Neural progenitor cell (in vitro differentiated cells): ENCODE measurements around the gene INTS11. TPM values are rescaled to one million over a fixed set of nuclear protein-coding genes. Genes with fewer than 3 reads are reported as not detected.
"Not testable (repeated sequence)": the region's sequence is repeated elsewhere in the genome, so short reads cannot be mapped to it uniquely, and the experiment has no call there.

Experiments used
- DNase-seq: peaks from one replicate; pipeline ENCODE4 v3.0.0-alpha.2; 2016; ENCODE audit warnings: low spot score
- H2AFZ ChIP-seq: fragments of 200-600 bp; sonication (generic); replicated peaks from 2 replicates; pipeline ENCODE4 v1.6.1; 2016; ENCODE audit warnings: antibody characterized with exemption
- H3F3A ChIP-seq: fragments of 200-600 bp; sonication (generic); 2 replicates; pipeline ENCODE4 v1.6.1; 2016; ENCODE audit warnings: antibody characterized with exemption, low read depth
- H3K27ac ChIP-seq: fragments of 200-600 bp; sonication (generic); 2 replicates; pipeline ENCODE4 v1.5.1; 2016; ENCODE audit warnings: mild to moderate bottlenecking
- H3K27me3 ChIP-seq: fragments of 200-600 bp; sonication (generic); 2 replicates; pipeline ENCODE4 v1.6.1; 2016; ENCODE audit warnings: mild to moderate bottlenecking, moderate library complexity
- H3K36me3 ChIP-seq: fragments of 200-600 bp; sonication (generic); 2 replicates; pipeline ENCODE4 v1.5.1; 2016
- H3K4me1 ChIP-seq: fragments of 200-600 bp; sonication (generic); 2 replicates; pipeline ENCODE4 v1.6.1; 2016; ENCODE audit warnings: mixed run types
- H3K4me2 ChIP-seq: fragments of 200-600 bp; sonication (generic); 2 replicates; pipeline ENCODE4 v1.6.1; 2016
- H3K4me3 ChIP-seq: fragments of 200-600 bp; sonication (generic); 2 replicates; pipeline ENCODE4 v1.5.1; 2016
- H3K79me2 ChIP-seq: fragments of 200-600 bp; sonication (generic); 2 replicates; pipeline ENCODE4 v1.6.1; 2016; ENCODE audit warnings: low read depth
- H3K9ac ChIP-seq: fragments of 200-600 bp; sonication (generic); 2 replicates; pipeline ENCODE4 v1.6.1; 2016
- H3K9me3 ChIP-seq: fragments of 200-600 bp; sonication (generic); 2 replicates; pipeline ENCODE4 v1.5.1; 2016; ENCODE audit warnings: low read depth
- H4K20me1 ChIP-seq: fragments of 200-600 bp; sonication (generic); 2 replicates; pipeline ENCODE4 v1.6.1; 2016; ENCODE audit warnings: low read depth
- H3K27ac Mint-ChIP-seq: 3 replicates; pipeline ENCODE4 v1.8.0; 2021; ENCODE audit warnings: mixed read lengths
- H3K27me3 Mint-ChIP-seq: 2 replicates; pipeline ENCODE4 v1.8.0; 2022; ENCODE audit warnings: low read depth, mild to moderate bottlenecking, inconsistent platforms, moderate library complexity, mixed read lengths; ENCODE audit not compliant: insufficient read depth
- H3K36me3 Mint-ChIP-seq: 3 replicates; pipeline ENCODE4 v1.8.0; 2021; ENCODE audit warnings: mixed read lengths
- H3K4me1 Mint-ChIP-seq: 3 replicates; pipeline ENCODE4 v1.8.0; 2021; ENCODE audit warnings: mixed read lengths
- H3K4me3 Mint-ChIP-seq: 3 replicates; pipeline ENCODE4 v1.8.0; 2021; ENCODE audit warnings: mild to moderate bottlenecking, moderate library complexity, mixed read lengths
- H3K9me3 Mint-ChIP-seq: 3 replicates; pipeline ENCODE4 v1.8.0; 2020; ENCODE audit warnings: mixed read lengths
- CTCF ChIP-seq: fragments of 200-600 bp; sonication (generic); IDR thresholded peaks from 2 replicates; pipeline ENCODE4 v1.5.1; 2017; ENCODE audit warnings: antibody characterized with exemption, mild to moderate bottlenecking
- EZH2 ChIP-seq: fragments of 200-600 bp; sonication (generic); IDR thresholded peaks from 2 replicates; pipeline ENCODE4 v1.6.1; 2017; ENCODE audit warnings: antibody characterized with exemption, mild to moderate bottlenecking, moderate library complexity
- EZH2phosphoT487 ChIP-seq: fragments of 200-600 bp; sonication (generic); IDR thresholded peaks from 2 replicates; pipeline ENCODE4 v1.6.1; 2017; ENCODE audit warnings: antibody characterized with exemption
- total RNA-seq: library from RNA; depleted of rRNA; stranded (reverse); fragments of >200 nt; gene quantifications from 2 replicates; pipeline ENCODE4 v1.2.3, GENCODE V29; 2015; ENCODE audit warnings: low replicate concordance

INTS11 gene
- total RNA-seq, 1 donor from 2014 or later = 62.4 TPM

DNA sequence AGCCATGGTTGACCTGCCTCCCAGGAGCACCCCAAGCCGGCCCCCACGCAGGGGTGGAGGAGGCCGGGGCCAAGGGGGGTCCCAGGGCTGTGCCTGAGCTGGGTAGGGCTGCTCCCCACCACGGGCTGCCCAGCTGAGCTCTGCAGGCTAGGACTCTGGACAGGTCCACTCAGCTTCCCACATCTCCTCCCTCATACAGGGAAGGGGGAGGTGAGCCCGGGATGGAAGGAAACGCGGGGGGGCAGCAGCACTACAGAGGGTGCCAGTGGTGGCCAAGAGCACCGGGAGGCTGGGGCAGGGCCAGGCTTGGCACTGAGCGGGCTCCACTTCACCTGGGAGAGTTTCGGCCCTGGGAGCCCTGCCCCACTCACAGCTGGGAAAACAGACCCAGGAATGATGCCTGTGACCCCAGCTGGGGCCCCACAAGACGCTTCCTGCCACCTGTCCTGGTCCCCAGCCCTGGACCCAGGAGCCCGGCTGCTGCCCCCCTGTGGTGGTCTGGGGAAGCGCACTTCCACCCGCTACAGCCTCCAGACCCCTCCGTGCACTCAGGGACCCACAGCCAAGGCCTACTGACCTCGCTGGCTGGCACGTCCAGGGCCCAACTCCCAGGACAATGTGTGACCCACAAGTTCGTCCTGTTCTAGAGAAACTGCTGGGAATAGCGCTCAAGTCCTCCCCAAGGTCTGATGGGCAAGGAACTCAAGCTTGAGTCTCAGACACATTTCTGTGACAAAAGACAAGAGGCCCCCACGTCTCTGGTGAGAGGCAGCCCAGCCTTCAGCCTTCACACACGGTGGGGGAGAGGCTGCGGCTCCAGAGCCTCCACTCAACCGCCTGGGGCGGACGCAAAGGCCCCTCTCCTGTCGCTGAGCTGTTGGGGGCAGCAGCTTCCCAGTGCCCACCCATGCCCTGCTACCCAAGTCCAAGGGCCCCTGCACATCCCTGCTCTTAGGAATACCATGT is 47.6 kb upstream of the INTS11 start:
- peaks cover 3% of the 10 kb centered on the region for H4K20me1 ChIP-seq
- Mint-ChIP-seq H3K36me3 (no peaks in the 10 kb centered on the region), H3K4me1 (peaks cover 10% of the 10 kb centered on the region), H3K27ac (no peak overlapping the region), H3K4me3 (no peak overlapping the region), H3K9me3 (no peaks in the 10 kb centered on the region), H3K27me3 (no peaks in the 10 kb centered on the region)
- TF ChIP-seq EZH2phosphoT487 = no peak
- no peak for TF ChIP-seq EZH2
- TF ChIP-seq CTCF = peak; percentile 92
- H3K9me3 ChIP-seq = no peaks in the 10 kb centered on the region
- H3K36me3 ChIP-seq = no peaks in the 10 kb centered on the region
- H2AFZ ChIP-seq = no peak overlapping the region
- DNase-seq = peak; percentile 80
- peaks cover 7% of the 10 kb centered on the region for H3K4me1 ChIP-seq
- peaks cover 22% of the 10 kb centered on the region for H3F3A ChIP-seq
- H3K79me2 ChIP-seq = peaks cover 17% of the 10 kb centered on the region
- H3K9ac ChIP-seq = no peak overlapping the region
- no peak overlapping the region for H3K27ac ChIP-seq
- H3K4me3 ChIP-seq = no peak overlapping the region
- no peaks in the 10 kb centered on the region for H3K27me3 ChIP-seq
- H3K4me2 ChIP-seq = no peak overlapping the region

GRCh38 chr1:1371364-1371745 is 46.9 kb upstream of the INTS11 start:
- TF ChIP-seq EZH2phosphoT487 = no peak
- TF ChIP-seq EZH2 = no peak
- no peak for TF ChIP-seq CTCF
- no peak overlapping the region for H3K4me3 ChIP-seq
- no peaks in the 10 kb centered on the region for H3K27me3 Mint-ChIP-seq
- H3K36me3 Mint-ChIP-seq = no peaks in the 10 kb centered on the region
- H3K4me2 ChIP-seq = no peak overlapping the region
- H3F3A ChIP-seq = peaks cover 18% of the 10 kb centered on the region
- DNase-seq = no peak
- no peaks in the 10 kb centered on the region for H3K9me3 ChIP-seq
- H3K27ac Mint-ChIP-seq = no peak overlapping the region
- peaks cover 10% of the 10 kb centered on the region for H3K4me1 Mint-ChIP-seq
- H3K27me3 ChIP-seq = no peaks in the 10 kb centered on the region
- no peaks in the 10 kb centered on the region for H3K36me3 ChIP-seq
- H3K4me3 Mint-ChIP-seq = no peak overlapping the region
- H3K9me3 Mint-ChIP-seq = no peaks in the 10 kb centered on the region
- H3K9ac ChIP-seq = no peak overlapping the region
- H4K20me1 ChIP-seq = peaks cover 3% of the 10 kb centered on the region
- peaks cover 17% of the 10 kb centered on the region for H3K79me2 ChIP-seq
- no peak overlapping the region for H2AFZ ChIP-seq
- H3K27ac ChIP-seq = no peak overlapping the region
- H3K4me1 ChIP-seq = peaks cover 7% of the 10 kb centered on the region

GRCh38 chr1:1370771-1371300 is 46.4 kb upstream of the INTS11 start:
- no peak for DNase-seq
- Histone ChIP-seq H3K79me2 (peaks cover 17% of the 10 kb centered on the region), H3K4me1 (peaks cover 7% of the 10 kb centered on the region), H2AFZ (no peak overlapping the region), H3K9ac (no peak overlapping the region), H4K20me1 (peaks cover 3% of the 10 kb centered on the region), H3K4me3 (no peak overlapping the region), H3K36me3 (no peaks in the 10 kb centered on the region), H3K9me3 (no peaks in the 10 kb centered on the region), H3K4me2 (no peak overlapping the region), H3F3A (peaks cover 18% of the 10 kb centered on the region), H3K27ac (no peak overlapping the region), H3K27me3 (no peaks in the 10 kb centered on the region)
- no peak overlapping the region for H3K27ac Mint-ChIP-seq
- no peak overlapping the region for H3K4me3 Mint-ChIP-seq
- TF ChIP-seq CTCF (no peak), EZH2phosphoT487 (no peak), EZH2 (no peak)
- H3K27me3 Mint-ChIP-seq = no peaks in the 10 kb centered on the region
- no peaks in the 10 kb centered on the region for H3K36me3 Mint-ChIP-seq
- peaks cover 10% of the 10 kb centered on the region for H3K4me1 Mint-ChIP-seq
- no peaks in the 10 kb centered on the region for H3K9me3 Mint-ChIP-seq

DNA sequence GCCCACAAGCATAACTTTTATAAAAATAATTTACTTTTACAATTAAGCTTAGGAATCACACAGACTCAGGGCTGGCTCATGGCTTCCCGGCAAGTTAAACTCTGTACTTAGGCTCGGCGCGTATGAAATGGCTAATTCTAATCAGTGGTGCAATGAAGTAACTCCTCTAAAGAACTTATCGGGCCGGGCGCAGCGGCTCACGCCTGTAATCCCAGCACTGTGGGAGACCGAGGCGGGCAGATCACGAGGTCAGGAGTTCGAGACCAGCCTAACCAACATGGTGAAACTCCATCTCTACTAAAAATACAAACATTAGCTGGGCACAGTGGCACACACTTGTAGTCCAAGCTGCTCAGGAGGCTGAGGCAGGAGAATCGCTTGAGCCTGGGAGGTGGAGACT is 45.6 kb upstream of the INTS11 start:
- H3K27me3 ChIP-seq, H3K36me3 ChIP-seq, H3K36me3 Mint-ChIP-seq, H3K4me1 ChIP-seq, H3K27ac Mint-ChIP-seq, H3K4me3 Mint-ChIP-seq, H2AFZ ChIP-seq, H3K4me1 Mint-ChIP-seq, H3K9ac ChIP-seq, H4K20me1 ChIP-seq, H3K27ac ChIP-seq, H3K9me3 ChIP-seq, DNase-seq, H3K4me3 ChIP-seq, H3K27me3 Mint-ChIP-seq, H3K9me3 Mint-ChIP-seq, H3K4me2 ChIP-seq: not testable (repeated sequence)
- peaks cover 20% of the 10 kb centered on the region for H3F3A ChIP-seq
- H3K79me2 ChIP-seq = peaks cover 17% of the 10 kb centered on the region
